ENCODE measurements around the gene C22orf31.

C22orf31 gene

DNA sequence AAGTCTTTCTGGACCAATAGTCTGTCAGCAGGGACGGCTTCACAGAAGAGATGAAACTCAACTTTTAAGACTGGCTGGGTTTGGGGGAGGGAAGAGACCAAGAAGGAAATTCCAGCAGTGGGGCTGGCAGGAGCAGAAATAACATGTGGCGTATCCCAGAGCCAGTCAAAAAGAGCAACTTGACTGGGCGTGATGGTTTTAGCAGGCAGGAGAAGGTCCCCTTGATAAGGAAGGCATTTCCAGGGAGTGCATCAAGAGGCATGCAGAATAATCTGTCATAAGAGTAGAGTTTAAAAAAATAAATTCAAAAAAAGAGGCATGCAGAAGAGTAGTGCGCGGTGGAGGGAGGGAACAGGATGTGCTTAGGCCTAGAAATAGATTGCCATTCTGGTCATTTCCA is 52.5 kb downstream of the C22orf31 start:
- no peaks in the 10 kb centered on the region for H3K79me2 ChIP-seq (ENCODE audit: insufficient read depth, low read length)
- no peaks in the 10 kb centered on the region for H3K9me3 ChIP-seq (ENCODE audit: insufficient read depth, low read length)
- H3K36me3 ChIP-seq (ENCODE audit: low read length): no peaks in the 10 kb centered on the region
- no peak overlapping the region for H3K27ac ChIP-seq (ENCODE audit: low read depth, low read length)
- no peaks in the 10 kb centered on the region for H4K20me1 ChIP-seq (ENCODE audit: low read depth, low read length)
- no peaks in the 10 kb centered on the region for H3K27me3 ChIP-seq (ENCODE audit: low read length)
- H3K4me3 ChIP-seq (ENCODE audit: insufficient read depth, low read length, poor library complexity, severe bottlenecking): no peak overlapping the region
- no peak overlapping the region for H2AFZ ChIP-seq (ENCODE audit: low read depth, low read length, severe bottlenecking)
- H3F3A ChIP-seq (ENCODE audit: insufficient read depth): no peaks in the 10 kb centered on the region
- no peaks in the 10 kb centered on the region for H3K9me2 ChIP-seq (replicated peaks; ENCODE audit: insufficient read depth, low read length)
- no peak overlapping the region for H3K9ac ChIP-seq (ENCODE audit: low read length)
- TF ChIP-seq, protein P1, sequence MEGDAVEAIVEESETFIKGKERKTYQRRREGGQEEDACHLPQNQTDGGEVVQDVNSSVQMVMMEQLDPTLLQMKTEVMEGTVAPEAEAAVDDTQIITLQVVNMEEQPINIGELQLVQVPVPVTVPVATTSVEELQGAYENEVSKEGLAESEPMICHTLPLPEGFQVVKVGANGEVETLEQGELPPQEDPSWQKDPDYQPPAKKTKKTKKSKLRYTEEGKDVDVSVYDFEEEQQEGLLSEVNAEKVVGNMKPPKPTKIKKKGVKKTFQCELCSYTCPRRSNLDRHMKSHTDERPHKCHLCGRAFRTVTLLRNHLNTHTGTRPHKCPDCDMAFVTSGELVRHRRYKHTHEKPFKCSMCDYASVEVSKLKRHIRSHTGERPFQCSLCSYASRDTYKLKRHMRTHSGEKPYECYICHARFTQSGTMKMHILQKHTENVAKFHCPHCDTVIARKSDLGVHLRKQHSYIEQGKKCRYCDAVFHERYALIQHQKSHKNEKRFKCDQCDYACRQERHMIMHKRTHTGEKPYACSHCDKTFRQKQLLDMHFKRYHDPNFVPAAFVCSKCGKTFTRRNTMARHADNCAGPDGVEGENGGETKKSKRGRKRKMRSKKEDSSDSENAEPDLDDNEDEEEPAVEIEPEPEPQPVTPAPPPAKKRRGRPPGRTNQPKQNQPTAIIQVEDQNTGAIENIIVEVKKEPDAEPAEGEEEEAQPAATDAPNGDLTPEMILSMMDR (IDR thresholded peaks at IDR 0.05; ENCODE audit: insufficient read depth, low read length, poor library complexity, severe bottlenecking): no peak
- TF ChIP-seq EZH2phosphoT487 (conservative IDR thresholded peaks at IDR 0.05; ENCODE audit: low read length): no peak
- no peak overlapping the region for H3K4me2 ChIP-seq (ENCODE audit: low read depth, low read length, poor library complexity, severe bottlenecking)

Data from SU-DHL-6 (cell line).